ENCODE measurements around the gene SERINC2.

SERINC2 gene

GRCh38 chr1:31423418-31423947 is 10.5 kb downstream of the SERINC2 start:
- Histone ChIP-seq H3K9me2 (replicated peaks; ENCODE audit: insufficient read depth, low read length) (no peaks in the 10 kb centered on the region), H3K4me2 (ENCODE audit: low read depth, low read length) (peak overlapping the region; percentile 77), H3F3A (ENCODE audit: insufficient read depth, low read length) (peaks cover 19% of the 10 kb centered on the region), H3K4me3 (ENCODE audit: low read length) (peak overlapping the region; percentile 40), H3K9me3 (replicated peaks; ENCODE audit: insufficient read depth, low read length) (no peaks in the 10 kb centered on the region), H3K79me2 (ENCODE audit: low read length) (no peaks in the 10 kb centered on the region), H3K9ac (ENCODE audit: low read length) (peak overlapping the region; percentile 15; the same call in 1 of the 2 replicates), H4K20me1 (ENCODE audit: insufficient read depth, low read length) (no peaks in the 10 kb centered on the region), H3K27ac (ENCODE audit: low read length) (peak overlapping the region; percentile 34; the same call in 1 of the 2 replicates), H3K4me1 (ENCODE audit: low read length) (peaks cover 29% of the 10 kb centered on the region), H2AFZ (ENCODE audit: low read length) (peak overlapping the region; percentile 42; the same call in 1 of the 2 replicates), H3K27me3 (replicated peaks; ENCODE audit: insufficient read depth, low read length) (0 out of 2 replicates have a peak, but pooled peaks cover 12% of the 10 kb centered on the region), H3K36me3 (replicated peaks; ENCODE audit: insufficient read depth, low read length) (no peaks in the 10 kb centered on the region)
- no peak for TF ChIP-seq CTCF (IDR thresholded peaks at IDR 0.05; ENCODE audit: low read length)
- no peak for TF ChIP-seq EZH2 (optimal IDR thresholded peaks at IDR 0.05; ENCODE audit: low read depth, low read length)
- TF ChIP-seq EZH2phosphoT487 (IDR thresholded peaks at IDR 0.05; ENCODE audit: low read length), result 0 out of 2 replicates have a peak, but pooled peaks have one; percentile 80
- peak; percentile 98 for DNase-seq

- Histone ChIP-seq H4K20me1 (ENCODE audit: insufficient read depth, low read length) (no peaks in the 10 kb centered on the region), H3K79me2 (ENCODE audit: low read length) (no peaks in the 10 kb centered on the region), H2AFZ (ENCODE audit: low read length) (no peak overlapping the region), H3K4me2 (ENCODE audit: low read depth, low read length) (peak overlapping the region; percentile 77; the same call in 1 of the 2 replicates), H3K9me3 (replicated peaks; ENCODE audit: insufficient read depth, low read length) (no peaks in the 10 kb centered on the region), H3K4me3 (ENCODE audit: low read length) (no peak overlapping the region), H3K27me3 (replicated peaks; ENCODE audit: insufficient read depth, low read length) (0 out of 2 replicates have a peak, but pooled peaks cover 8% of the 10 kb centered on the region), H3K27ac (ENCODE audit: low read length) (no peak overlapping the region), H3K9me2 (replicated peaks; ENCODE audit: insufficient read depth, low read length) (no peaks in the 10 kb centered on the region), H3K4me1 (ENCODE audit: low read length) (peaks cover 29% of the 10 kb centered on the region), H3K9ac (ENCODE audit: low read length) (no peak overlapping the region), H3K36me3 (replicated peaks; ENCODE audit: insufficient read depth, low read length) (no peaks in the 10 kb centered on the region), H3F3A (ENCODE audit: insufficient read depth, low read length) (peaks cover 19% of the 10 kb centered on the region)
- TF ChIP-seq EZH2 (optimal IDR thresholded peaks at IDR 0.05; ENCODE audit: low read depth, low read length) (no peak), EZH2phosphoT487 (IDR thresholded peaks at IDR 0.05; ENCODE audit: low read length) (no peak), CTCF (IDR thresholded peaks at IDR 0.05; ENCODE audit: low read length) (no peak)
- DNase-seq, result no peak
Observed at GRCh38 chr1:31424568-31424967, 11.6 kb downstream of the SERINC2 start.

GRCh38 chr1:31425301-31426081 is 12.5 kb downstream of the SERINC2 start:
- Histone ChIP-seq H3K4me2 (ENCODE audit: low read depth, low read length) (no peak overlapping the region), H3K9me3 (replicated peaks; ENCODE audit: insufficient read depth, low read length) (no peaks in the 10 kb centered on the region), H3K9me2 (replicated peaks; ENCODE audit: insufficient read depth, low read length) (no peaks in the 10 kb centered on the region), H3K27me3 (replicated peaks; ENCODE audit: insufficient read depth, low read length) (0 out of 2 replicates have a peak, but pooled peaks cover 4% of the 10 kb centered on the region), H2AFZ (ENCODE audit: low read length) (no peak overlapping the region), H3K9ac (ENCODE audit: low read length) (no peak overlapping the region), H3K4me1 (ENCODE audit: low read length) (peaks cover 29% of the 10 kb centered on the region), H3K27ac (ENCODE audit: low read length) (no peak overlapping the region), H3K79me2 (ENCODE audit: low read length) (no peaks in the 10 kb centered on the region), H4K20me1 (ENCODE audit: insufficient read depth, low read length) (no peaks in the 10 kb centered on the region), H3F3A (ENCODE audit: insufficient read depth, low read length) (peaks cover 19% of the 10 kb centered on the region), H3K4me3 (ENCODE audit: low read length) (no peak overlapping the region), H3K36me3 (replicated peaks; ENCODE audit: insufficient read depth, low read length) (no peaks in the 10 kb centered on the region)
- TF ChIP-seq CTCF (IDR thresholded peaks at IDR 0.05; ENCODE audit: low read length) (no peak), EZH2 (optimal IDR thresholded peaks at IDR 0.05; ENCODE audit: low read depth, low read length) (no peak), EZH2phosphoT487 (IDR thresholded peaks at IDR 0.05; ENCODE audit: low read length) (no peak)
- no peak for DNase-seq
